Naive thymus-derived CD8-positive, alpha-beta T cell (primary cell): Measurements from ENCODE around the gene CKAP2L. TPM values are rescaled to one million over a fixed set of nuclear protein-coding genes. Genes with fewer than 3 reads are reported as not detected.

Experiments
- ATAC-seq, 2 donors: fragments of 150-1000 bp; cut with Tn5 transposase in 1 of 2; sonication (Bioruptor Pico), chemical (Tn5 transposase) in 1 of 2; 1 replicate in 1 of 2; 2 replicates in 1 of 2; pipeline ENCODE4 v1.10.0; 2021; ENCODE audit warnings: mild to moderate bottlenecking in 2 of 2, moderate library complexity in 2 of 2
- POLR2A ChIA-PET: fragments of 350-600 bp; sonication (Branson Sonifier 250); formaldehyde crosslinking; loops from one replicate; lab custom pipeline; 2021; ENCODE audit warnings: antibody characterized with exemption; lab: Charles Lee
- DNase-seq, 10 donors: peaks; one replicate each; pipeline versions ENCODE4 v3.0.0 to v3.0.0-alpha.2; 2020 to 2022
- H3K27ac Mint-ChIP-seq, 10 donors: one replicate each; pipeline ENCODE4 v1.8.0; 2020 to 2022; ENCODE audit warnings: mild to moderate bottlenecking in 10 of 10, mixed read lengths in 10 of 10, moderate library complexity in 4 of 10, inconsistent platforms in 1 of 10
- H3K27me3 Mint-ChIP-seq, 5 donors: one replicate each; pipeline ENCODE4 v1.8.0; 2021 to 2022; ENCODE audit warnings: mixed read lengths in 5 of 5
- H3K36me3 Mint-ChIP-seq, 3 donors: one replicate each; pipeline ENCODE4 v1.8.0; 2020 to 2022; ENCODE audit warnings: mixed read lengths in 3 of 3, mild to moderate bottlenecking in 2 of 3, inconsistent platforms in 1 of 3
- H3K4me1 Mint-ChIP-seq, 4 donors: one replicate each; pipeline ENCODE4 v1.8.0; 2021 to 2022; ENCODE audit warnings: mixed read lengths in 4 of 4
- H3K4me3 Mint-ChIP-seq, 10 donors: one replicate each; pipeline ENCODE4 v1.8.0; 2020 to 2022; ENCODE audit warnings: mild to moderate bottlenecking in 10 of 10, mixed read lengths in 10 of 10, moderate library complexity in 6 of 10, inconsistent platforms in 1 of 10
- H3K9me3 Mint-ChIP-seq, 9 donors: one replicate each; pipeline ENCODE4 v1.8.0; 2020 to 2022; ENCODE audit warnings: mixed read lengths in 9 of 9, mild to moderate bottlenecking in 3 of 9, inconsistent platforms in 1 of 9, moderate library complexity in 1 of 9
- polyA plus RNA-seq, 3 donors: library from polyadenylated mRNA; unstranded; fragments of 300-500 nt; fragmentation: Illumina TruSeq; gene quantifications; one replicate each; pipeline ENCODE4 v1.2.3, GENCODE V29; 2021
- total RNA-seq, 8 experiments: library from RNA in 2 of 8; stranded (reverse) in 2 of 8; gene quantifications; one replicate each; pipeline ENCODE4 v1.2.3 and lab custom pipeline; 2021 to 2026

Gene CKAP2L
- total and polyA plus RNA-seq, 5 experiments from 2014 or later, result not detected

- Mint-ChIP-seq H3K4me1 (peaks cover 12 to 22% (median 18%) of the 10 kb centered on the region in 4 donors), H3K27me3 (peaks cover 0 to 3% (median 0%) of the 10 kb centered on the region in 5 donors), H3K36me3 (no peaks in the 10 kb centered on the region), H3K9me3 (no peaks in the 10 kb centered on the region), H3K4me3 (no peak overlapping the region), H3K27ac (no peak overlapping the region)
- DNase-seq (no peak), ATAC-seq (no peak)
- POLR2A ChIA-PET, result no interaction called here
These were observed 8.6 kb upstream of the CKAP2L start for GRCh38 chr2:112772911-112773475.

GRCh38 chr2:112772322-112772721 is 7.9 kb upstream of the CKAP2L start:
- ATAC-seq, result no peak
- H3K36me3 Mint-ChIP-seq, result no peaks in the 10 kb centered on the region
- no peaks in the 10 kb centered on the region for H3K9me3 Mint-ChIP-seq
- H3K27ac Mint-ChIP-seq, result no peak overlapping the region
- no peak for DNase-seq
- peaks cover 0 to 3% (median 0%) of the 10 kb centered on the region in 5 donors for H3K27me3 Mint-ChIP-seq
- no peak overlapping the region for H3K4me3 Mint-ChIP-seq
- POLR2A ChIA-PET, result no interaction called here
- H3K4me1 Mint-ChIP-seq, result peaks cover 7 to 23% (median 13%) of the 10 kb centered on the region in 4 donors

GRCh38 chr2:112768432-112768831 is 4.0 kb upstream of the CKAP2L start:
- no peak for ATAC-seq
- POLR2A ChIA-PET, result no interaction called here
- DNase-seq, result no peak
- H3K27ac Mint-ChIP-seq, result peak overlapping the region in 1 of 10 donors; percentile 57
- H3K36me3 Mint-ChIP-seq, result no peaks in the 10 kb centered on the region
- peaks cover 0 to 3% (median 0%) of the 10 kb centered on the region in 5 donors for H3K27me3 Mint-ChIP-seq
- H3K4me1 Mint-ChIP-seq, result peaks cover 6 to 37% (median 17%) of the 10 kb centered on the region in 4 donors
- H3K4me3 Mint-ChIP-seq, result peak overlapping the region in 3 of 10 donors; percentile 2 to 75 (median 30)
- H3K9me3 Mint-ChIP-seq, result no peaks in the 10 kb centered on the region

DNA sequence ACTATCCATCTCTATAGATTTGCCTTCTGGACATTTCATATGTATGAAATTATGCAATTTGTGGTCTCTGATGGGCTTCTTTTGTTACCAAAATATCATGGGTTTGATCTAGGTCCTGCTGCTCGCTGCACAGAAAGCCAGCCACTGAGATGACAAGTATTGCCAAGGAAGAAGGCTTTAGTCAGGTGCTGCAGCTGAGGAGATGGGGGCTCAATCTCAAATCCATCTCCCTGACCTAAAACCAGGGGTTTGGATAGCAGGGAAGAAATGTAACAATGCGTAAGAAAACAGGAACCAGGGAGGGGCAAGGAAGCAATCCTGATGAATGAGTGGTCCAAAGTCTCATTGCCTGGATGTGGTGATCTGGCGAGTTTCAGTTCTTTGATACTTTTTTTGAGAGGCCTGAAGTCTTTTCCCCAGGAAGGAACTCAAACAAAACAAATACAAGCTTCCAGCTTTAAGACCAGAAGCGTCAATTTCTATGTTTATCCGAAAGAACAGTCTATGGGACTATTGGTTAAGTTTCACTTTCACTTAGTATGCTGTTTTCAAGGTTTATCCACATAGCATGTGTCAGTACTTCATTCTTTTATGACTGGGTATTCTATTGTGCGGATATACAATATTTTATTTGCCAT is 3.4 kb upstream of the CKAP2L start:
- ATAC-seq (no peak), DNase-seq (no peak)
- Mint-ChIP-seq H3K4me3 (peak overlapping the region in 6 of 10 donors; percentile 16 to 75 (median 41)), H3K36me3 (no peaks in the 10 kb centered on the region), H3K27ac (peak overlapping the region in 4 of 10 donors; percentile 31 to 57 (median 44)), H3K4me1 (peaks cover 6 to 38% (median 17%) of the 10 kb centered on the region in 4 donors), H3K9me3 (no peaks in the 10 kb centered on the region), H3K27me3 (peaks cover 0 to 3% (median 0%) of the 10 kb centered on the region in 5 donors)
- POLR2A ChIA-PET, result no interaction called here

GRCh38 chr2:112765251-112765650 is 842 bp upstream of the CKAP2L start:
- POLR2A ChIA-PET, result no interaction called here
- Mint-ChIP-seq H3K4me3 (peak overlapping the region; percentile 86 to 97 (median 92)), H3K27ac (peak overlapping the region in 7 of 10 donors; percentile 27 to 89 (median 81)), H3K4me1 (peaks cover 6 to 38% (median 17%) of the 10 kb centered on the region in 4 donors), H3K9me3 (no peaks in the 10 kb centered on the region), H3K27me3 (no peaks in the 10 kb centered on the region), H3K36me3 (no peaks in the 10 kb centered on the region)
- ATAC-seq (no peak), DNase-seq (no peak)

DNA sequence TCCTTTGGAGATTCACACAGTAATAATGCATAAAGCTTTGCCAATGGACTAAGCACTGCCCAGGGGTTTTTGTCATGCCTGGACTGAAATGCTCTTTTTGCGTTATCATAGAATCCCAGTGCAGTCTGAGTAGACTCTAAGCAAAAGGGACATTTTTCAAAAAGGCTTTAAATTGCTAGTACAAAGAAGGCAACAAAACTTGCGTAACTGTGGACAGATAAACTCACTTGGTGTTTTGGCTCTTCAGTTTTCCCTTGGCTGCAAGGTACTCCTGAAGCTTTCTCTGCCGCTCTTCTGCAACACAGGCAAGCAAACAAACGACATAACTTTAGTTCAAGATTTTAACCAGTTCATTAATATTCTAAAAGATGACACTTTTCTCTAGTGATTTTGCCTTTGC is 2.1 kb downstream of the CKAP2L start:
- Mint-ChIP-seq H3K9me3 (no peaks in the 10 kb centered on the region), H3K4me3 (peak overlapping the region in 1 of 10 donors; percentile 24), H3K27me3 (no peaks in the 10 kb centered on the region), H3K27ac (no peak overlapping the region), H3K4me1 (peaks cover 6 to 23% (median 17%) of the 10 kb centered on the region in 4 donors), H3K36me3 (no peaks in the 10 kb centered on the region)
- no peak for DNase-seq
- POLR2A ChIA-PET, result no interaction called here
- ATAC-seq, result no peak

- ATAC-seq (no peak), DNase-seq (no peak)
- H3K27me3 Mint-ChIP-seq, result no peaks in the 10 kb centered on the region
- no peaks in the 10 kb centered on the region for H3K36me3 Mint-ChIP-seq
- POLR2A ChIA-PET, result no interaction called here
- H3K4me3 Mint-ChIP-seq, result no peak overlapping the region
- H3K27ac Mint-ChIP-seq, result no peak overlapping the region
- H3K9me3 Mint-ChIP-seq, result no peaks in the 10 kb centered on the region
- H3K4me1 Mint-ChIP-seq, result peaks cover 5 to 17% (median 12%) of the 10 kb centered on the region in 4 donors
These were observed 4.3 kb downstream of the CKAP2L start for GRCh38 chr2:112760149-112760548.

DNA sequence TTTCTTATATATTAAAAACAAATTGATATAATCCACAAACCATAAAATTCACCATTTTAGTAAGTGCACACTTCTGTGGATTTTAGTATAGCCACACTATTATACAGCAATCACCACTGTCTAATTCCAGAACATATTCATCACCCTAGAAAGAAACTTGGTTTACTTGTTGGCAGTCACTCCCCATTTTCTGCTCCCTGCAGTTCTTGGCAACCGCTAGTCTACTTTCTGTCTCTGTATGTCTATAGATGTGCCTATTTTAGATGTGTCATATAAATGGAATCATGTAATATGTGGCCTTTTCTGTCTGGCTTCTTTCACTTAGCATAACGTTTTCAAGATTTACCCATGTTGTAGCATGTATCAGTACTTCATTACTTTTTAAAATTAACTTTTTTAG is 5.7 kb downstream of the CKAP2L start:
- no peak for DNase-seq
- Mint-ChIP-seq H3K36me3 (no peaks in the 10 kb centered on the region), H3K9me3 (no peaks in the 10 kb centered on the region), H3K27ac (no peak overlapping the region), H3K4me1 (peaks cover 0 to 10% (median 2%) of the 10 kb centered on the region in 4 donors), H3K27me3 (peaks cover 0 to 6% (median 0%) of the 10 kb centered on the region in 5 donors), H3K4me3 (no peak overlapping the region)
- POLR2A ChIA-PET, result no interaction called here
- ATAC-seq, result no peak

GRCh38 chr2:112757265-112757664 is 7.1 kb downstream of the CKAP2L start:
- Mint-ChIP-seq H3K27ac (no peak overlapping the region), H3K36me3 (no peaks in the 10 kb centered on the region), H3K9me3 (no peaks in the 10 kb centered on the region), H3K27me3 (peaks cover 0 to 10% (median 0%) of the 10 kb centered on the region in 5 donors), H3K4me3 (no peak overlapping the region), H3K4me1 (peaks cover 0 to 9% (median 0%) of the 10 kb centered on the region in 4 donors)
- DNase-seq (no peak), ATAC-seq (no peak)
- POLR2A ChIA-PET, result no interaction called here

- DNase-seq, result no peak
- Mint-ChIP-seq H3K27me3 (peaks cover 0 to 10% (median 0%) of the 10 kb centered on the region in 5 donors), H3K4me3 (no peak overlapping the region), H3K36me3 (no peaks in the 10 kb centered on the region), H3K4me1 (peaks cover 0 to 9% (median 0%) of the 10 kb centered on the region in 4 donors), H3K9me3 (no peaks in the 10 kb centered on the region), H3K27ac (no peak overlapping the region)
- no peak for ATAC-seq
- POLR2A ChIA-PET, result no interaction called here
These were observed 8.2 kb downstream of the CKAP2L start for GRCh38 chr2:112756207-112756606.

DNA sequence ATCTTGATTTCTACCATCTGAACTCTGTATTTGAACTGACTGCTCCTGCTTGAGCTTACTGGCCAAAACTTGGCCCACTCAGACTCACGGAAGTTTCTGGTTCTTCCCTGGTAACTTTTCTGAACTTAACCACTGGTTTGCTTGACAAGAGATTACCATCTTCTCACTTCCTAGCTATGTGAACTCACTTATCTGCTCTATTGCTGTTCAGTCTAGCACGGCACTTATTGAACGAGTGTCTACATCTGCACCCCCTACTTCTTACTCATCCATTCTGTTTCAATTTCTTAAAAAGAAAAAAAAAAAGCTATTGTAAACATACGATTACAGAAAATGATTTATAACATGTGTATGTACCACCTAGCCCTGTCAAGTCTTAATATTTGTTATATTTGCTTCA is 9.0 kb downstream of the CKAP2L start:
- H3K27ac Mint-ChIP-seq, result no peak overlapping the region
- no peaks in the 10 kb centered on the region for H3K9me3 Mint-ChIP-seq
- no peak overlapping the region for H3K4me3 Mint-ChIP-seq
- ATAC-seq (no peak), DNase-seq (no peak)
- POLR2A ChIA-PET, result no interaction called here
- no peaks in the 10 kb centered on the region for H3K36me3 Mint-ChIP-seq
- peaks cover 0 to 10% (median 0%) of the 10 kb centered on the region in 5 donors for H3K27me3 Mint-ChIP-seq
- peaks cover 0 to 10% (median under 1%) of the 10 kb centered on the region in 4 donors for H3K4me1 Mint-ChIP-seq

GRCh38 chr2:112754564-112754963 is 9.8 kb downstream of the CKAP2L start:
- no peak for ATAC-seq
- POLR2A ChIA-PET, result no interaction called here
- Mint-ChIP-seq H3K27ac (no peak overlapping the region), H3K9me3 (no peaks in the 10 kb centered on the region), H3K4me3 (no peak overlapping the region), H3K36me3 (no peaks in the 10 kb centered on the region), H3K4me1 (peaks cover 4 to 18% (median 7%) of the 10 kb centered on the region in 4 donors), H3K27me3 (peaks cover 0 to 10% (median 0%) of the 10 kb centered on the region in 5 donors)
- DNase-seq, result no peak

GRCh38 chr2:112752667-112753066 is 11.7 kb downstream of the CKAP2L start:
- H3K4me1 Mint-ChIP-seq, result peaks cover 4 to 18% (median 7%) of the 10 kb centered on the region in 4 donors
- POLR2A ChIA-PET, result no interaction called here
- ATAC-seq, result no peak
- H3K9me3 Mint-ChIP-seq, result no peaks in the 10 kb centered on the region
- peaks cover 0 to 10% (median 0%) of the 10 kb centered on the region in 5 donors for H3K27me3 Mint-ChIP-seq
- DNase-seq, result no peak
- no peak overlapping the region for H3K4me3 Mint-ChIP-seq
- H3K27ac Mint-ChIP-seq, result no peak overlapping the region
- H3K36me3 Mint-ChIP-seq, result no peaks in the 10 kb centered on the region
